ENCODE results near the gene TP53I11.

- no peak for TF ChIP-seq CTCF (conservative IDR thresholded peaks at IDR 0.05; ENCODE audit: low read depth in 2 of 2)
- no peak for TF ChIP-seq ETS1 (IDR thresholded peaks at IDR 0.05)
- TF ChIP-seq EZH2phosphoT487 (IDR thresholded peaks at IDR 0.05; ENCODE audit: unreplicated experiment): no peak
- no peak for TF ChIP-seq POLR2AphosphoS5 (IDR thresholded peaks at IDR 0.05; ENCODE audit: low read depth)
- TF ChIP-seq ZNF114 (CRISPR knock-in tag; IDR thresholded peaks at IDR 0.05): no peak
- TF ChIP-seq, protein P1, sequence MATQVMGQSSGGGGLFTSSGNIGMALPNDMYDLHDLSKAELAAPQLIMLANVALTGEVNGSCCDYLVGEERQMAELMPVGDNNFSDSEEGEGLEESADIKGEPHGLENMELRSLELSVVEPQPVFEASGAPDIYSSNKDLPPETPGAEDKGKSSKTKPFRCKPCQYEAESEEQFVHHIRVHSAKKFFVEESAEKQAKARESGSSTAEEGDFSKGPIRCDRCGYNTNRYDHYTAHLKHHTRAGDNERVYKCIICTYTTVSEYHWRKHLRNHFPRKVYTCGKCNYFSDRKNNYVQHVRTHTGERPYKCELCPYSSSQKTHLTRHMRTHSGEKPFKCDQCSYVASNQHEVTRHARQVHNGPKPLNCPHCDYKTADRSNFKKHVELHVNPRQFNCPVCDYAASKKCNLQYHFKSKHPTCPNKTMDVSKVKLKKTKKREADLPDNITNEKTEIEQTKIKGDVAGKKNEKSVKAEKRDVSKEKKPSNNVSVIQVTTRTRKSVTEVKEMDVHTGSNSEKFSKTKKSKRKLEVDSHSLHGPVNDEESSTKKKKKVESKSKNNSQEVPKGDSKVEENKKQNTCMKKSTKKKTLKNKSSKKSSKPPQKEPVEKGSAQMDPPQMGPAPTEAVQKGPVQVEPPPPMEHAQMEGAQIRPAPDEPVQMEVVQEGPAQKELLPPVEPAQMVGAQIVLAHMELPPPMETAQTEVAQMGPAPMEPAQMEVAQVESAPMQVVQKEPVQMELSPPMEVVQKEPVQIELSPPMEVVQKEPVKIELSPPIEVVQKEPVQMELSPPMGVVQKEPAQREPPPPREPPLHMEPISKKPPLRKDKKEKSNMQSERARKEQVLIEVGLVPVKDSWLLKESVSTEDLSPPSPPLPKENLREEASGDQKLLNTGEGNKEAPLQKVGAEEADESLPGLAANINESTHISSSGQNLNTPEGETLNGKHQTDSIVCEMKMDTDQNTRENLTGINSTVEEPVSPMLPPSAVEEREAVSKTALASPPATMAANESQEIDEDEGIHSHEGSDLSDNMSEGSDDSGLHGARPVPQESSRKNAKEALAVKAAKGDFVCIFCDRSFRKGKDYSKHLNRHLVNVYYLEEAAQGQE (IDR thresholded peaks at IDR 0.05; ENCODE audit: unreplicated experiment): no peak
- TF ChIP-seq EZH2 (IDR thresholded peaks at IDR 0.05; ENCODE audit: low read depth, unreplicated experiment): no peak
- no peak; the same call in 1 of the 2 replicates for TF ChIP-seq CREB1 (CRISPR knock-in tag; IDR thresholded peaks at IDR 0.05; ENCODE audit: low read depth)
- TF ChIP-seq NANOG (IDR thresholded peaks at IDR 0.05; ENCODE audit: borderline replicate concordance): no peak
- TF ChIP-seq STAT1 (IDR thresholded peaks at IDR 0.05; ENCODE audit: unreplicated experiment): no peak
These were observed 7.0 kb downstream of the TP53I11 start for GRCh38 chr11:44943696-44944095.

Data from GM23338 (cell line).